GM12891 (cell line): Measurements from ENCODE around the gene LRP1B.

Experiments used
- DNase-seq: peaks from one replicate; pipeline ENCODE4 v3.0.0; 2011; ENCODE audit warnings: low spot score; ENCODE audit not compliant: insufficient read length
- FAIRE-seq: peaks from 2 replicates; lab custom pipeline; 2011; peaks lifted over from hg19 to GRCh38; lab: Jason Lieb, UNC
- PAX5 ChIP-seq: IDR thresholded peaks from 2 replicates; pipeline ENCODE4 v1.6.1; 2011; ENCODE audit warnings: low read length, moderate library complexity, mild to moderate bottlenecking; ENCODE audit not compliant: insufficient read depth, severe bottlenecking
- POLR2A ChIP-seq: IDR thresholded peaks from 2 replicates; pipeline ENCODE4 v1.6.1; 2011; ENCODE audit warnings: low read depth, low read length, control low read depth
- POLR2AphosphoS5 ChIP-seq: IDR thresholded peaks from 2 replicates; pipeline ENCODE4 v1.6.1; 2011; ENCODE audit warnings: low read depth, low read length, control low read depth
- POU2F2 ChIP-seq: IDR thresholded peaks from 2 replicates; pipeline ENCODE4 v1.6.1; 2011; ENCODE audit warnings: low read depth, mild to moderate bottlenecking, control low read depth, low read length, moderate library complexity
- SPI1 ChIP-seq: IDR thresholded peaks from 2 replicates; pipeline ENCODE4 v1.6.1; 2011; ENCODE audit warnings: low read depth, low read length, control low read depth
- TAF1 ChIP-seq: IDR thresholded peaks from 2 replicates; pipeline ENCODE4 v1.6.1; 2011; ENCODE audit warnings: low read depth, low read length, control low read depth

The LRP1B gene

GRCh38 chr2:141125432-141125831 is 1005.4 kb downstream of the LRP1B start:
- TF ChIP-seq PAX5 (no peak), POU2F2 (no peak), TAF1 (no peak), POLR2A (no peak), POLR2AphosphoS5 (no peak), SPI1 (no peak)
- no peak for FAIRE-seq
- DNase-seq, result no peak

GRCh38 chr2:141118836-141119235 is 1012.0 kb downstream of the LRP1B start:
- no peak for FAIRE-seq
- TF ChIP-seq PAX5, result no peak
- TF ChIP-seq POLR2AphosphoS5, result no peak
- no peak for TF ChIP-seq TAF1
- TF ChIP-seq SPI1, result no peak
- no peak for TF ChIP-seq POU2F2
- TF ChIP-seq POLR2A, result no peak
- no peak for DNase-seq

DNA sequence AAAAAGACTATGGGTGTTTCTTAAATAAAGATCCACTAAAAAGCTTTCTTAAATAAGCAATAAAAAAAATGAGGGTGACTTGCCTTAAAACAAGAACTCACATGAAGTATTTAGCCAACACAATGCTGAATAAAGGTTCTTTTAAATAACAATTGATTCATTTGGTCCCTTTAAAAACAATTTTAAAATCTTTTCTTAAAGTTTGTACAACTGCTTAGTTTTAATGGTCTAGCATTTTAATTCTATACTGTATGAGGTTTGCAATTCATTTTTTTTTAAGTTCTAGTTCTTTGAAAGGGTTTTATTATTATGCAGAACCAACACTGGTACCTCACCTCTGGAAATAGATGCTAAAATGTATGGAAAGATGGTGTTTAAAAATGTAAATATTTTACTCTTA is 1017.5 kb downstream of the LRP1B start:
- no peak for TF ChIP-seq TAF1
- no peak for TF ChIP-seq POLR2AphosphoS5
- TF ChIP-seq POU2F2, result no peak
- no peak for TF ChIP-seq PAX5
- no peak for TF ChIP-seq POLR2A
- TF ChIP-seq SPI1, result no peak
- no peak for FAIRE-seq
- DNase-seq, result no peak

DNA sequence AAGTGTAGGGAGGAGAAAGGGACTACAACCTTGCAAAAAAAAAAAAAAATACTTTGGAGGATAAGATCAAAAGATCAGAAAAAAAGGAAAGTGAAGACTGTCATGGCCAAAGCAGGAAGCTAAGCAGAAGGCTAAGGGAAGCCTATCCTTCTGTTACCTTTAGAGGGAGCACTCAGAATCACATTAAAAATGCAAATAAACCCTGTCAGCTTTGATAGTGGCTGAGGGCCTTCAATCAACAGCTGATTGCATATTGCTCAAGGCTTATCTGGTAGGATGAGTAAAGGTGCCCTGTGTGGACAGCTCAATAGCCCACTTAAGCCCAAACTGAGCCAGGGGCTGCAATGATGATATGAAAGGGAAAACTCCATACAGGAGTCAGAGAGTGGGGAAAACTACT is 1021.2 kb downstream of the LRP1B start:
- TF ChIP-seq POLR2A (no peak), PAX5 (no peak), TAF1 (no peak), POU2F2 (no peak), POLR2AphosphoS5 (no peak), SPI1 (no peak)
- FAIRE-seq (no peak), DNase-seq (no peak)

GRCh38 chr2:141105763-141106162 is 1025.1 kb downstream of the LRP1B start:
- no peak for TF ChIP-seq POU2F2
- TF ChIP-seq TAF1, result no peak
- no peak for TF ChIP-seq PAX5
- no peak for TF ChIP-seq POLR2AphosphoS5
- no peak for TF ChIP-seq SPI1
- no peak for TF ChIP-seq POLR2A
- no peak for DNase-seq
- FAIRE-seq, result no peak

DNA sequence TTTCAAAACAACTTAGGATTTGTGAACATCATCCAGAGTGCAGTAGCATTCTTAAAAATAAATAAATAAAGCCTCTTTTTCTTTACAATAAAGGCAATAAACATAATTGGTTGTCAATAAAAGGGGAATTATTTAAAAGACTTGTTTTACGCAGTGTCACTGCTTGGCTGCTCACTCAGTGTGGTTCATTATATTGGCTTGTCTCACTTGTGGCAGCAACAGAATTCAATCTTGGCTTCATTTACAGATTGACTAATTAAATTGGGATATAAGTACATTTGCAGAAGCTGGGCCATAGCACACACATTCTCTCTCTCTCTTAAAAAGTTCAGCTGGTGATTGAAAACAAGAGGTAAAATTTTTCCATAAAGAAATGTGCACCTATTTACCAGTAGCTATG is 1027.6 kb downstream of the LRP1B start:
- TF ChIP-seq SPI1, result no peak
- no peak for TF ChIP-seq PAX5
- TF ChIP-seq TAF1, result no peak
- TF ChIP-seq POU2F2, result no peak
- no peak for TF ChIP-seq POLR2A
- no peak for TF ChIP-seq POLR2AphosphoS5
- DNase-seq (no peak), FAIRE-seq (no peak)

- TF ChIP-seq POLR2AphosphoS5 (no peak), POLR2A (no peak), SPI1 (no peak), PAX5 (no peak), POU2F2 (no peak), TAF1 (no peak)
- FAIRE-seq, result no peak
- no peak for DNase-seq
Measured at GRCh38 chr2:141079231-141079630, 1051.6 kb downstream of the LRP1B start.

DNA sequence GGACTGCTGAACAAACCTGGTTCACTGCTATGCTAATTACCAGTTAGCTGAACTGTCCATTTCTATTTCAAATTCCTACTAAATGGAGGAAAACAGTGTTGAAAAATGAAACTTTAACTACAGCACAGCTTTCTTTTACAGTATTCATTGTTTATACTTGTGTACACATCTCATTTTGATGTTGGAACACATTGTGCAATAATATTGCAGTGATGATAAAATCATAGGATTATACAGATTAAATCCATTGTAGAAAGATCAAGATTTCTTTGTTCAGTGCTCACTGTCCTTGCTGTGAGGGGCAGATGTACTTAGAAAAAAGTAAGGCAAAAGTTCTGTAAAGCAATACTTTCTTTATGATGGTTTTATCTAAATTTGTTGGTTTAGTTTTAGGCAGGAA is 1055.1 kb downstream of the LRP1B start:
- TF ChIP-seq PAX5, result no peak
- no peak for TF ChIP-seq POLR2AphosphoS5
- TF ChIP-seq TAF1, result no peak
- TF ChIP-seq POU2F2, result no peak
- TF ChIP-seq POLR2A, result no peak
- TF ChIP-seq SPI1, result no peak
- DNase-seq (no peak), FAIRE-seq (no peak)

DNA sequence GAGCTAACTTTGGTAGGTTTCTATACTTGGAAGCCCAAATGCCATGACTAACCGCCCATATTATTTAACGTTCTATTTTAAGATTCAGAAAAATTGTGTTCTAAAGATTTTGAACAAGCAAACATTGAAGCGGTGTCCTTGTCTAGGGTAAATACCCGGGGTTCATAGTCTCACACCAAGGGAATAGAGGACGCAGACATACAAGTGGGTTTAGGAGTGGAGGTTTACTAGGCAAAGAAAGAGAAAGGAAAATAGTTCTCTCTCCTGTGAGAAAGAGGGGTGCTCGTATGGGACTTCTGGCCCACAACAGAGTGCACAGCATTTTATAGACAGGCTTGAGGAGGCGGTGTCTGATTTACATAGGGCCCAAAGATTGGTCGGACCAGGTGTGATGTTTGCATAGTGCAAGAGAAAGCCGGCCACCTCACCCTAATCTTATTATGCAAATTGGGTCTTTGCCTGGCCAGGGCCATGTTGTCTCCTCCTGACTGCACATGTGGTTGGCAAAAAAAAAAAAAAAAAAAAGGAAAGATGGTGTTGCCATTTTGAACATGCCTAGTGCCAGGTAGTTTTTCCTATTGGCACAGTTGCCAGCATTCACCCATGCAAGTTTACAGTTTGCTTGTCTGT is 1062.6 kb downstream of the LRP1B start:
- TF ChIP-seq PAX5, result no peak
- no peak for TF ChIP-seq TAF1
- TF ChIP-seq SPI1, result no peak
- TF ChIP-seq POU2F2, result no peak
- no peak for TF ChIP-seq POLR2AphosphoS5
- TF ChIP-seq POLR2A, result no peak
- no peak for DNase-seq
- no peak for FAIRE-seq

GRCh38 chr2:141065042-141065441 is 1065.8 kb downstream of the LRP1B start:
- no peak for FAIRE-seq
- TF ChIP-seq POLR2AphosphoS5, result no peak
- TF ChIP-seq PAX5, result no peak
- no peak for TF ChIP-seq POLR2A
- TF ChIP-seq SPI1, result no peak
- TF ChIP-seq POU2F2, result no peak
- TF ChIP-seq TAF1, result no peak

GRCh38 chr2:141063406-141063805 is 1067.4 kb downstream of the LRP1B start:
- FAIRE-seq, result no peak
- DNase-seq, result no peak
- TF ChIP-seq TAF1, result no peak
- no peak for TF ChIP-seq POLR2AphosphoS5
- TF ChIP-seq PAX5, result no peak
- no peak for TF ChIP-seq POLR2A
- no peak for TF ChIP-seq POU2F2
- TF ChIP-seq SPI1, result no peak

More at GRCh38 chr2:141065042-141065441, 1065.8 kb downstream of the LRP1B start:
- no peak for DNase-seq
